GM12878 (cell line): Measurements from ENCODE around the gene SLC25A13. TPM values are rescaled to one million over a fixed set of nuclear protein-coding genes. Genes with fewer than 3 reads are reported as not detected.

ENCODE experiments used
- ATAC-seq: fragments of 200-7000 bp; cut with Tn5 transposase; 3 replicates; pipeline ENCODE4 v1.9.1; 2020; ENCODE audit warnings: mild to moderate bottlenecking, moderate library complexity
- BruUV-seq: library from RNA; stranded (reverse); fragments of 400-500 nt; replicated peaks from 2 replicates; lab custom pipeline; 2021; lab: Mats Ljungman, UMichigan
- CTCF ChIA-PET: fragments of 300-600 bp; sonication (Branson Sonifier 250); formaldehyde crosslinking; extraction: SDS; loops from one replicate; lab custom pipeline; 2021; ENCODE audit warnings: inconsistent platforms; lab: Yijun Ruan, JAX
- POLR2A ChIA-PET: fragments of 350-600 bp; formaldehyde crosslinking; extraction: SDS; loops from one replicate; lab custom pipeline; 2021; ENCODE audit warnings: inconsistent platforms; lab: Charles Lee
- RAD21 ChIA-PET: fragments of 300-600 bp; sonication (Branson Sonifier 250); formaldehyde crosslinking; loops from one replicate; lab custom pipeline; 2023; ENCODE audit warnings: antibody characterized with exemption; ENCODE audit not compliant: unreplicated experiment; lab: Charles Lee
- SMC1A ChIA-PET: fragments of 300-600 bp; sonication (Branson Sonifier 250); formaldehyde crosslinking; loops from one replicate; lab custom pipeline; 2023; ENCODE audit not compliant: unreplicated experiment, uncharacterized antibody; lab: Charles Lee
- DNase-seq: peaks from one replicate; pipeline ENCODE4 v3.0.0-alpha.2; 2011; ENCODE audit warnings: low read depth, low spot score
- FAIRE-seq: peaks from 3 replicates; lab custom pipeline; 2011; peaks lifted over from hg19 to GRCh38; lab: Jason Lieb, UNC
- H2AFZ ChIP-seq: 2 replicates; pipeline ENCODE4 v1.6.0; 2011; ENCODE audit warnings: low read depth, low read length, control low read depth; ENCODE audit not compliant: control insufficient read depth
- H3K27ac ChIP-seq: 2 replicates; pipeline ENCODE4 v1.5.1; 2011; ENCODE audit warnings: control low read depth; ENCODE audit not compliant: control insufficient read depth, insufficient read depth
- H3K27me3 ChIP-seq, 2 experiments: replicated peaks in 1 of 2; 2 replicates each; pipeline versions ENCODE4 v1.6.0 to v1.6.1; 2011; ENCODE audit warnings: low read length in 1 of 2; ENCODE audit not compliant: control insufficient read depth in 2 of 2, insufficient read depth in 2 of 2
- H3K36me3 ChIP-seq, 2 experiments: 2 replicates each; pipeline ENCODE4 v1.5.1; 2011; ENCODE audit warnings: low read length in 1 of 2; ENCODE audit not compliant: control insufficient read depth in 2 of 2, insufficient read depth in 2 of 2
- H3K4me1 ChIP-seq: 2 replicates; pipeline ENCODE4 v1.6.1; 2011; ENCODE audit warnings: mild to moderate bottlenecking, low read length, moderate library complexity, mixed read lengths; ENCODE audit not compliant: control insufficient read depth, insufficient read depth
- H3K4me2 ChIP-seq: 2 replicates; pipeline ENCODE4 v1.6.0; 2011; ENCODE audit warnings: control low read depth; ENCODE audit not compliant: control insufficient read depth, insufficient read depth
- H3K4me3 ChIP-seq: fragments of 200-600 bp; sonication (generic); 2 replicates; pipeline ENCODE4 v1.5.1; 2016
- H3K79me2 ChIP-seq: 2 replicates; pipeline ENCODE4 v1.6.0; 2011; ENCODE audit warnings: low read length; ENCODE audit not compliant: control insufficient read depth, insufficient read depth
- H3K9ac ChIP-seq: 2 replicates; pipeline ENCODE4 v1.8.0; 2011; ENCODE audit warnings: low read length, control low read depth, mixed read lengths; ENCODE audit not compliant: control insufficient read depth, insufficient read depth
- H3K9me3 ChIP-seq: replicated peaks from 3 replicates; pipeline ENCODE4 v1.5.1; 2011; ENCODE audit warnings: mild to moderate bottlenecking, low read length; ENCODE audit not compliant: control insufficient read depth, insufficient read depth
- H4K20me1 ChIP-seq: 2 replicates; pipeline ENCODE4 v1.6.0; 2011; ENCODE audit not compliant: control insufficient read depth, insufficient read depth
- CREM ChIP-seq: IDR thresholded peaks from 2 replicates; pipeline ENCODE4 v1.6.1; 2014; ENCODE audit warnings: antibody characterized with exemption, low read depth
- HDAC2 ChIP-seq: fragments of 200-600 bp; sonication (generic); IDR thresholded peaks from 2 replicates; pipeline ENCODE4 v1.6.1; 2017
- HDAC6 ChIP-seq: fragments of 200-600 bp; sonication (generic); IDR thresholded peaks from one replicate; pipeline ENCODE4 v1.8.0; 2017; ENCODE audit warnings: antibody characterized with exemption; ENCODE audit not compliant: unreplicated experiment
- MLLT1 ChIP-seq: fragments of 450-650 bp; IDR thresholded peaks from 2 replicates; pipeline ENCODE4 v1.6.1; 2016; ENCODE audit warnings: mild to moderate bottlenecking
- PKNOX1 ChIP-seq: fragments of 450-650 bp; IDR thresholded peaks from 2 replicates; pipeline ENCODE4 v1.6.1; 2016; ENCODE audit warnings: mild to moderate bottlenecking
- POLR2AphosphoS5 ChIP-seq: IDR thresholded peaks from 2 replicates; pipeline ENCODE4 v1.6.1; 2011; ENCODE audit warnings: mild to moderate bottlenecking, low read length, inconsistent platforms
- RAD21 ChIP-seq: IDR thresholded peaks from 2 replicates; pipeline ENCODE4 v1.6.1; 2011; ENCODE audit warnings: mild to moderate bottlenecking, low read depth, low read length, moderate library complexity; ENCODE audit not compliant: insufficient read depth
- RELB ChIP-seq: fragments of 450-650 bp; IDR thresholded peaks from 2 replicates; pipeline ENCODE4 v1.6.1; 2017; ENCODE audit warnings: low read depth, mild to moderate bottlenecking, moderate library complexity
- SIX5 ChIP-seq: IDR thresholded peaks from 2 replicates; pipeline ENCODE4 v1.6.1; 2011; ENCODE audit warnings: mild to moderate bottlenecking, low read depth, low read length, moderate library complexity; ENCODE audit not compliant: severe bottlenecking
- YBX1 ChIP-seq: fragments of 450-650 bp; IDR thresholded peaks from 2 replicates; pipeline ENCODE4 v1.6.1; 2016; ENCODE audit warnings: antibody characterized with exemption
- ZBED1 ChIP-seq: IDR thresholded peaks from 2 replicates; pipeline ENCODE4 v1.6.1; 2016; ENCODE audit warnings: borderline replicate concordance
- ZNF217 ChIP-seq: fragments of 450-650 bp; IDR thresholded peaks from 2 replicates; pipeline ENCODE4 v1.6.1; 2017; ENCODE audit warnings: antibody characterized with exemption, mild to moderate bottlenecking
- WGBS: methylation state at CpG from one replicate; pipeline ENCODE4 v1.1.6; 2016; ENCODE audit warnings: low lambda C conversion rate; ENCODE audit not compliant: insufficient replicate concordance, insufficient coverage; ENCODE audit errors: missing lambda C conversion rate; 5-methylcytosine and 5-hydroxymethylcytosine counted together
- in situ Hi-C: fragments of 300-500 bp; cut with MboI; formaldehyde crosslinking; loops from 9 replicates; pipeline ENCODE4 v1.14.3; 2018; ENCODE audit warnings: mixed read lengths
- intact Hi-C: fragments of 100-400 bp; cut with micrococcal nuclease; formaldehyde crosslinking; loops from one replicate; pipeline ENCODE4 v1.14.2; 2022; ENCODE audit not compliant: unreplicated experiment
- polyA plus RNA-seq, 11 experiments: library from polyadenylated mRNA; depleted of rRNA in 4 of 11; unstranded in 6 of 11; stranded (reverse) in 5 of 11; fragments of >200 nt; fragmentation: Nextera tagmentation in 4 of 11; fragmentation: Illumina TruSeq in 1 of 11; extraction: Ambion mirVana in 4 of 11; extraction: Trizol in 1 of 11; gene quantifications; 1 replicate in 1 of 11; 2 replicates in 10 of 11; pipeline versions ENCODE4 v1.2.1 to v1.2.3, GENCODE V29; 2011 to 2016; ENCODE audit warnings: inconsistent platforms in 2 of 11, missing spikeins in 2 of 11, low read depth in 1 of 11
- total RNA-seq, 4 experiments: library from RNA; depleted of rRNA in 3 of 4; stranded (reverse); fragments of >200 nt in 3 of 4; fragmentation: Illumina TruSeq in 1 of 4; extraction: Trizol in 1 of 4; gene quantifications; 2 replicates each; pipeline versions ENCODE4 v1.2.1 to v1.2.3, GENCODE V29; 2013 to 2021

Gene SLC25A13
- total and polyA plus RNA-seq, 10 of the 15 experiments (the other 5 are each of a cell fraction or from before 2014, with no cell fraction given), result 7.0 to 24.7 (median 18.6) TPM

GRCh38 chr7:96102096-96102811 is 219.6 kb downstream of the SLC25A13 start:
- Histone ChIP-seq H3K27me3 (no peaks in the 10 kb centered on the region), H3K9ac (no peak overlapping the region), H3K79me2 (no peaks in the 10 kb centered on the region)
- FAIRE-seq, result no peak
- POLR2A ChIA-PET, result no interaction called here
- no peak for TF ChIP-seq ZNF217
- TF ChIP-seq PKNOX1, result no peak
- no peak for TF ChIP-seq ZBED1
- TF ChIP-seq HDAC2, result no peak
- TF ChIP-seq HDAC6, result no peak
- TF ChIP-seq, all 136 proteins: peak for 0
- H3K36me3 ChIP-seq, result no peaks in the 10 kb centered on the region
- H3K4me2 ChIP-seq, result no peak overlapping the region
- in situ Hi-C loops, result no loop called here
- H3K9me3 ChIP-seq, result no peaks in the 10 kb centered on the region
- no peak overlapping the region for H2AFZ ChIP-seq
- no peak overlapping the region for H3K27ac ChIP-seq
- ChIA-PET CTCF (interaction anchor here (1.0 kb wide), 1 partner anchor 10 kb away, joined by 3 read pairs; no protein-coding TSS in a partner anchor), RAD21 (no interaction called here), SMC1A (no interaction called here)
- H3K4me1 ChIP-seq, result no peaks in the 10 kb centered on the region
- ATAC-seq (no peak), DNase-seq (no peak)
- BruUV-seq, result no TSS peak
- H3K4me3 ChIP-seq, result no peak overlapping the region
- no peaks in the 10 kb centered on the region for H4K20me1 ChIP-seq
- intact Hi-C loops, result no loop called here

- ATAC-seq (no peak), FAIRE-seq (no peak), DNase-seq (no peak)
- Histone ChIP-seq H3K4me3 (no peak overlapping the region), H3K27me3 (no peaks in the 10 kb centered on the region), H3K4me2 (no peak overlapping the region), H3K4me1 (no peaks in the 10 kb centered on the region), H3K9ac (no peak overlapping the region), H3K9me3 (no peaks in the 10 kb centered on the region), H3K79me2 (no peaks in the 10 kb centered on the region), H2AFZ (no peak overlapping the region), H4K20me1 (no peaks in the 10 kb centered on the region), H3K27ac (no peak overlapping the region), H3K36me3 (no peaks in the 10 kb centered on the region)
- RAD21 ChIA-PET, result no interaction called here
- POLR2A ChIA-PET, result interaction anchor here (0.5 kb wide), 1 partner anchor 57 kb away, joined by 5 read pairs; no protein-coding TSS in a partner anchor
- no TSS peak for BruUV-seq
- SMC1A ChIA-PET, result interaction anchor here (0.7 to 1.0 kb wide), 2 partner anchors 14 to 206 kb away, joined by 3 read pairs; no protein-coding TSS in a partner anchor
- in situ Hi-C loops, result no loop called here
- CTCF ChIA-PET, result no interaction called here
- WGBS, result 0% methylated on average over 1 of the region's 1 CpG
- intact Hi-C loops, result no loop called here
- no peak for TF ChIP-seq MLLT1
- TF ChIP-seq SIX5, result no peak
- no peak for TF ChIP-seq RAD21
- TF ChIP-seq CREM, result no peak
- no peak for TF ChIP-seq YBX1
- no peak for TF ChIP-seq RELB
- TF ChIP-seq POLR2AphosphoS5, result no peak
Measured at GRCh38 chr7:96100737-96101136, 221.2 kb downstream of the SLC25A13 start.
